Suprapubic skin (tissue), 4 donors: ENCODE data around the gene PTK7. TPM values are rescaled to one million over a fixed set of nuclear protein-coding genes. Genes with fewer than 3 reads are reported as not detected.

Experiments
- DNase-seq, 2 donors: peaks; one replicate each; pipeline ENCODE4 v3.0.0-alpha.2; 2019; ENCODE audit warnings: low spot score in 2 of 2
- H3K27ac ChIP-seq: fragments of 200-600 bp; sonication (generic); one replicate; pipeline ENCODE4 v1.5.1; 2019
- H3K27me3 ChIP-seq: fragments of 200-600 bp; sonication (generic); one replicate; pipeline ENCODE4 v1.5.1; 2019
- H3K36me3 ChIP-seq: fragments of 200-600 bp; sonication (generic); one replicate; pipeline ENCODE4 v1.5.1; 2019
- H3K4me1 ChIP-seq: fragments of 200-600 bp; sonication (generic); one replicate; pipeline ENCODE4 v1.5.1; 2019
- H3K4me3 ChIP-seq: fragments of 200-600 bp; sonication (generic); one replicate; pipeline ENCODE4 v1.5.1; 2019; ENCODE audit warnings: mild to moderate bottlenecking
- H3K9me3 ChIP-seq: fragments of 200-600 bp; sonication (generic); one replicate; pipeline ENCODE4 v1.5.1; 2019
- EP300 ChIP-seq: sonication (generic); formaldehyde crosslinking; IDR thresholded peaks from one replicate; pipeline ENCODE4 v1.6.1; 2017; ENCODE audit warnings: antibody characterized with exemption
- POLR2A ChIP-seq, 2 donors: fragments of 450-650 bp; IDR thresholded peaks; one replicate each; pipeline ENCODE4 v1.6.1; 2017; ENCODE audit warnings: antibody characterized with exemption in 2 of 2, mild to moderate bottlenecking in 2 of 2, moderate library complexity in 2 of 2
- POLR2AphosphoS5 ChIP-seq, 3 donors: sonication (generic); formaldehyde crosslinking; IDR thresholded peaks; one replicate each; pipeline ENCODE4 v1.6.1; 2017; ENCODE audit warnings: antibody characterized with exemption in 3 of 3
- WGBS: methylation state at CpG from one replicate; pipeline ENCODE4 v1.1.5; 2018; 5-methylcytosine and 5-hydroxymethylcytosine counted together
- total RNA-seq, 4 donors: library from RNA; depleted of rRNA; stranded (reverse); fragments of >200 nt; gene quantifications; one replicate each; pipeline ENCODE4 v1.1.0, GENCODE V29; 2016
- TF ChIP-seq, protein P1 (sequence below), 2 donors: fragments of 200-600 bp in 1 of 2; fragments of 450-650 bp in 1 of 2; sonication (generic) in 1 of 2; IDR thresholded peaks; one replicate each; pipeline ENCODE4 v1.5.1; 2016 to 2019; ENCODE audit warnings: antibody characterized with exemption in 2 of 2, mild to moderate bottlenecking in 1 of 2, moderate library complexity in 1 of 2

Gene PTK7
- total RNA-seq, 4 donors from 2014 or later: 50.4 to 71.3 (median 66.3) TPM

DNA sequence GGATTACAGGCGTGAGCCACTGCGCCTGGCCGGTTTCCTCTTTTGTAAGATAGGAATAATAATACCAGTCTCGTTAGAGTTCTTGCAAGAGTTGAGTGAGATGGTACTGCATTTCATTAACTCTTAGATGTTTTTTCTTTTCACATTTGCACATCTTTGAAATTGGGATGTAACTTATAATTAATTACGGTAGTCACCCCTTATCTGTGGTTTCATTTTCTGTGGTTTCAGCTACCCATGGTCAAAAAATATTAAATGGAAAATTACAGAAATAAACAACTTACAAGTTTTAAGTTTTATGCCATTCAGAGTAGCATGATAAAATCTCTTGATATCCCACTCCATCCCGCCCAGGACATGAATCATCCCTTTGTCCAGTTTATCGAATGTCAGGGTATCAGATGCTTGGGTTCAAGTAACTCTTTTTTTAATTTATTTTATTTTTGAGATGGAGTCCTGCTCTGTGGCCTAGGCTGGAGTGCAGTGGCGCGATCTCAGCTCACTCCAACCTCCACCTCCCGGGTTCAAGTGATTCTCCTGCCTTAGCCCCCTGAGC is 15.4 kb downstream of the PTK7 start:
- WGBS: 79% methylated on average over 10 of the region's 10 CpGs
- TF ChIP-seq POLR2AphosphoS5 (IDR thresholded peaks at IDR 0.05) (no peak), POLR2A (IDR thresholded peaks at IDR 0.05) (no peak), EP300 (no peak)
- TF ChIP-seq, protein P1, sequence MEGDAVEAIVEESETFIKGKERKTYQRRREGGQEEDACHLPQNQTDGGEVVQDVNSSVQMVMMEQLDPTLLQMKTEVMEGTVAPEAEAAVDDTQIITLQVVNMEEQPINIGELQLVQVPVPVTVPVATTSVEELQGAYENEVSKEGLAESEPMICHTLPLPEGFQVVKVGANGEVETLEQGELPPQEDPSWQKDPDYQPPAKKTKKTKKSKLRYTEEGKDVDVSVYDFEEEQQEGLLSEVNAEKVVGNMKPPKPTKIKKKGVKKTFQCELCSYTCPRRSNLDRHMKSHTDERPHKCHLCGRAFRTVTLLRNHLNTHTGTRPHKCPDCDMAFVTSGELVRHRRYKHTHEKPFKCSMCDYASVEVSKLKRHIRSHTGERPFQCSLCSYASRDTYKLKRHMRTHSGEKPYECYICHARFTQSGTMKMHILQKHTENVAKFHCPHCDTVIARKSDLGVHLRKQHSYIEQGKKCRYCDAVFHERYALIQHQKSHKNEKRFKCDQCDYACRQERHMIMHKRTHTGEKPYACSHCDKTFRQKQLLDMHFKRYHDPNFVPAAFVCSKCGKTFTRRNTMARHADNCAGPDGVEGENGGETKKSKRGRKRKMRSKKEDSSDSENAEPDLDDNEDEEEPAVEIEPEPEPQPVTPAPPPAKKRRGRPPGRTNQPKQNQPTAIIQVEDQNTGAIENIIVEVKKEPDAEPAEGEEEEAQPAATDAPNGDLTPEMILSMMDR (IDR thresholded peaks at IDR 0.05): no peak
- DNase-seq: no peak
- Histone ChIP-seq H3K9me3 (no peaks in the 10 kb centered on the region), H3K4me1 (peaks cover 77% of the 10 kb centered on the region), H3K27me3 (no peaks in the 10 kb centered on the region), H3K27ac (peak overlapping the region; percentile 80), H3K4me3 (no peak overlapping the region), H3K36me3 (no peaks in the 10 kb centered on the region)

DNA sequence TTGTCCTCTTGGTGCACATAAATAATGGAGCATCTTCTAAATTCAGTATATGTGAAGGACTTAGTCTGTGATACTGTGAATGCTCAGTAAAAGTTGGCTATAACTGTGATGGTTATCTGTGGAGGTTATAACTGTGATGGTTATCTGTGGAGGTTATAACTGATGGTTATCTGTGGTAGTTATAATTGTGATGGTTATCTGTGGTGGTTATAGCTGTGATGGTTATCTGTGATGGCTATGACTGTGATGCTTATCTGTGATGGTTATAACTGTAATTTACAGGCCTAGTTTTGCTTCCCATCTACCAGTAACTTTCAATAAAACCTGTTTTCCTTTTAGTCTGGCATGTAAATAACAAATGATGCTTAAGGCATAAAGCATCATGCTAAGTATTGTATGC is 16.5 kb downstream of the PTK7 start:
- Histone ChIP-seq H3K27ac (no peak overlapping the region), H3K4me1 (peaks cover 80% of the 10 kb centered on the region)
- TF ChIP-seq POLR2AphosphoS5 (IDR thresholded peaks at IDR 0.05) (no peak), POLR2A (IDR thresholded peaks at IDR 0.05) (no peak), EP300 (no peak)
- TF ChIP-seq, protein P1 (IDR thresholded peaks at IDR 0.05): no peak

DNA sequence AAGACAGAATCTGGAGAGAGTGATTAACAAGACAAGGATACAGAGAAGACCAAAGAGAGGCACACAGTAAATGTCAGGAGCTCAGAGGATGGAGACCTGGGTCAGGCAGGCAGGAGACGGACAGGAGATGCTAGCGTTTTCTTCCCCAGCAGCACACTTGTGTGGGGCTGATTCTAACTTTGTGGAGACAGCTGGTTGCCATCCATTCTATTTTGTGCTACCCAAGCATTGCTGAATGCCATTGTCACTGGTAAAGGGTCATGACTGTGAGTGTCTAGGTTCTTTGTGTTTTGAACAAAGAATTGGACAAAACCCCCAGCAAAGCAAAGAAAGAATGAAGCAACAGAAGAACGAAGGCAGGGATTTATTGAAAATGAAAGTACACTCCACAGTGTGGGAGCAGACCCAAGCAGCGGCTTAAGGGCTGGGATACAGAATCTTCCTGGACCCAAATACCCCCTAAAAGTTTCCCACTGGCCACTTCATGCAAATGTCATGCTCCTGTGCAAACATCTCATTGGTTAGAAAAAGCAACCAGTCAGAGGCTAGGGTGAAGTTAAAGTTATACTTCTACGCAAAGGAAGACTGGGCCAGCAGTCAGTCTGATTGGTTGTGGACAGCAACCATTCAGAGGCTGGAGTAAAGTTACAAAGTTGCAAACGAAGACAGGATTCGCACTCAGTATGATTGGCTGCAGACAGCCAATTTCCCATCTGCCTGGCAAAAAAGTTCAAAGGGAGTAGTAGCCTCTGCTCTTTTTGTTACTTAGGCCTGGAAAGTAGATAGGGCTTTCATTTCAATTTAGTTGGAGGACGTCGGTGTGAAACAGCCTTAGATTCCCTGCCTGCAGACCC is 17.5 kb downstream of the PTK7 start:
- Histone ChIP-seq H3K4me1 (peaks cover 70% of the 10 kb centered on the region), H3K9me3 (no peaks in the 10 kb centered on the region), H3K4me3 (peak overlapping the region; percentile 45), H3K36me3 (no peaks in the 10 kb centered on the region), H3K27ac (peak overlapping the region; percentile 62), H3K27me3 (no peaks in the 10 kb centered on the region)
- DNase-seq: no peak
- 35% methylated on average over 9 of the region's 9 CpGs for WGBS
- no peak for TF ChIP-seq POLR2A (IDR thresholded peaks at IDR 0.05)
- peak in 1 of 3 donors; percentile 10 for TF ChIP-seq POLR2AphosphoS5 (IDR thresholded peaks at IDR 0.05)
- TF ChIP-seq, protein P1 (IDR thresholded peaks at IDR 0.05): no peak

More for the DNA sequence above, 16.5 kb downstream of the PTK7 start:
- no peaks in the 10 kb centered on the region for H3K9me3 ChIP-seq
- H3K4me3 ChIP-seq: no peak overlapping the region
- no peaks in the 10 kb centered on the region for H3K27me3 ChIP-seq
- H3K36me3 ChIP-seq: no peaks in the 10 kb centered on the region
- no peak for DNase-seq

DNA sequence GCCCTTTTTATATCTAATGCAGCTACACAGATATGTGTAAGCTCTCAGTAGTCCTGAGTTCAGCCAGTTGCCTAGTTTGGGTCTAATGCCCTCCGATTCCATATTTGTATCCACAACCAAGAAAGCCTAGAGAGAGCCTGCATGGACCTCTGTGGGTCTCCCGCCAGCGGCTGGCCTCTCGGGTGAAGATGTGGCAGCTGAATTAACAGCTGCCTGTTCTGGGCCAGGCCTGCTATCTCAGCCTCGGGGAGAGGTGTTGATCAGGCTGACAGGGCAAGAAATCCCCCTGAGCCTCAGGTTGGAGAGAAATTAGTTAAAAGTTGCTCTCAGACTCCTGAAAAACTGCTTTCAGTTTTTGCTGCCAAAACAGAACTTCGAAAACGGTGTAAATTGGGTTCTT is 19.8 kb downstream of the PTK7 start:
- no peak for DNase-seq
- Histone ChIP-seq H3K27me3 (no peaks in the 10 kb centered on the region), H3K27ac (peak overlapping the region; percentile 78), H3K4me3 (no peak overlapping the region), H3K36me3 (no peaks in the 10 kb centered on the region), H3K9me3 (no peaks in the 10 kb centered on the region), H3K4me1 (peaks cover 48% of the 10 kb centered on the region)
- 39% methylated on average over 7 of the region's 7 CpGs for WGBS
- no peak for TF ChIP-seq EP300
- no peak for TF ChIP-seq POLR2AphosphoS5 (IDR thresholded peaks at IDR 0.05)
- TF ChIP-seq POLR2A (IDR thresholded peaks at IDR 0.05): no peak
- TF ChIP-seq, protein P1 (IDR thresholded peaks at IDR 0.05): no peak

DNA sequence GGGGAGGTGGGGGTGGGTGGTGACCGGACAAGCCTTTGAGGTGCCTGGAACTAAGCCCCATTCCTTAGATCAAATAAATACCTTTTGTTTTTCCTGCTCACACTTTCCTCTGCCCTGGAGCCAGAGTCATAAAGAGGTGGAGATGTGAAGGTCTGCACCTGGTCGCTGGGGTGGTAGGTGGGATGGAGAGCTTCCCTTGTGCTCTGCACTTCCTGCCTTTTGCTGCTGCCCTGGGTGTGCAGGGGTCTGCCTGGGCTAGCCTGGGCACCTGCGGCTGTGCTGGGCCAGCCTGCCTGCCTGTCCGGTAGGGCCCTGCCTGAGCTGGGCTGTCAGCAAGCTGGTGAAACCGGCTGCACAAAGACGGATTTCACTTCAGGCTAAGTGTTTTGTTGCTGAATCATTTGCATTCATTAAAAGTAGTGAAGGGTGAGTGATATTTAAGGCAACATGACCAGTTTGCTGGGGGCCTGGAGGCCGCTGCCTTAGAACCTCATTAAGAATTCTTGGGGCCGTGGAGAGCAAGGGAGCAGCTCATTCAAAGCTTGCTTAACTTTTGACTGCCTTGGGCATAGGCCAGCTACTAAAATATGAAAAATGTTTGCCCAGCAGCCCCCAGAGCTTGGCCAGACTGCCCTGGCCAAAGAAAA is 20.5 kb downstream of the PTK7 start:
- Histone ChIP-seq H3K36me3 (no peaks in the 10 kb centered on the region), H3K4me1 (peaks cover 44% of the 10 kb centered on the region), H3K27ac (peak overlapping the region; percentile 78), H3K9me3 (no peaks in the 10 kb centered on the region), H3K4me3 (no peak overlapping the region), H3K27me3 (no peaks in the 10 kb centered on the region)
- DNase-seq: no peak
- 27% methylated on average over 6 of the region's 8 CpGs for WGBS
- TF ChIP-seq EP300 (no peak), POLR2AphosphoS5 (IDR thresholded peaks at IDR 0.05) (peak in 1 of 3 donors; percentile 9)
